Tibial nerve (tissue), 4 donors: ENCODE data around the gene CRYBB3. TPM values are rescaled to one million over a fixed set of nuclear protein-coding genes. Genes with fewer than 3 reads are reported as not detected.
"Not testable (repeated sequence)": the region's sequence is repeated elsewhere in the genome, so short reads cannot be mapped to it uniquely, and the experiment has no call there.

ENCODE experiments used
- DNase-seq, 2 donors: peaks; one replicate each; pipeline ENCODE4 v3.0.0-alpha.2; 2019; ENCODE audit warnings: low spot score in 2 of 2
- H3K27ac ChIP-seq, 4 donors: fragments of 200-600 bp; sonication (generic) in 3 of 4; one replicate each; pipeline ENCODE4 v1.5.1; 2017 to 2019; ENCODE audit warnings: mild to moderate bottlenecking in 1 of 4
- H3K27me3 ChIP-seq, 2 donors: fragments of 200-600 bp; sonication (generic) in 1 of 2; one replicate each; pipeline versions ENCODE4 v1.5.1 to v1.6.0; 2017 to 2019
- H3K36me3 ChIP-seq, 3 donors: fragments of 200-600 bp; sonication (generic); one replicate each; pipeline ENCODE4 v1.5.1; 2018 to 2019
- H3K4me1 ChIP-seq, 4 donors: fragments of 200-600 bp; sonication (generic) in 3 of 4; one replicate each; pipeline ENCODE4 v1.5.1; 2017 to 2019
- H3K4me3 ChIP-seq, 4 donors: fragments of 200-600 bp; sonication (generic) in 3 of 4; one replicate each; pipeline ENCODE4 v1.5.1; 2017 to 2019; ENCODE audit warnings: mild to moderate bottlenecking in 1 of 4, moderate library complexity in 1 of 4
- H3K9me3 ChIP-seq, 4 donors: fragments of 200-600 bp; sonication (generic) in 3 of 4; one replicate each; pipeline ENCODE4 v1.5.1; 2017 to 2019
- EP300 ChIP-seq, 2 donors: sonication (generic); formaldehyde crosslinking; IDR thresholded peaks; one replicate each; pipeline ENCODE4 v1.6.1; 2017; ENCODE audit warnings: antibody characterized with exemption in 2 of 2, mild to moderate bottlenecking in 1 of 2
- POLR2A ChIP-seq, 2 donors: fragments of 450-650 bp; IDR thresholded peaks; one replicate each; pipeline ENCODE4 v1.6.1; 2017; ENCODE audit warnings: antibody characterized with exemption in 2 of 2, mild to moderate bottlenecking in 2 of 2, moderate library complexity in 2 of 2
- WGBS, 2 donors: methylation state at CpG; one replicate each; pipeline ENCODE4 v1.1.5; 2018; 5-methylcytosine and 5-hydroxymethylcytosine counted together
- total RNA-seq, 4 donors: library from RNA; depleted of rRNA; stranded (reverse); fragments of >200 nt; gene quantifications; one replicate each; pipeline ENCODE4 v1.1.0, GENCODE V29; 2016
- TF ChIP-seq, protein P1 (sequence below), 5 experiments: fragments of 200-600 bp in 3 of 5; fragments of 450-650 bp in 2 of 5; sonication (generic) in 3 of 5; IDR thresholded peaks; one replicate each; pipeline ENCODE4 v1.5.1; 2016 to 2019; ENCODE audit warnings: antibody characterized with exemption in 5 of 5, mild to moderate bottlenecking in 3 of 5, moderate library complexity in 2 of 5

Gene CRYBB3
- total RNA-seq, 4 donors from 2014 or later: not detected

DNA sequence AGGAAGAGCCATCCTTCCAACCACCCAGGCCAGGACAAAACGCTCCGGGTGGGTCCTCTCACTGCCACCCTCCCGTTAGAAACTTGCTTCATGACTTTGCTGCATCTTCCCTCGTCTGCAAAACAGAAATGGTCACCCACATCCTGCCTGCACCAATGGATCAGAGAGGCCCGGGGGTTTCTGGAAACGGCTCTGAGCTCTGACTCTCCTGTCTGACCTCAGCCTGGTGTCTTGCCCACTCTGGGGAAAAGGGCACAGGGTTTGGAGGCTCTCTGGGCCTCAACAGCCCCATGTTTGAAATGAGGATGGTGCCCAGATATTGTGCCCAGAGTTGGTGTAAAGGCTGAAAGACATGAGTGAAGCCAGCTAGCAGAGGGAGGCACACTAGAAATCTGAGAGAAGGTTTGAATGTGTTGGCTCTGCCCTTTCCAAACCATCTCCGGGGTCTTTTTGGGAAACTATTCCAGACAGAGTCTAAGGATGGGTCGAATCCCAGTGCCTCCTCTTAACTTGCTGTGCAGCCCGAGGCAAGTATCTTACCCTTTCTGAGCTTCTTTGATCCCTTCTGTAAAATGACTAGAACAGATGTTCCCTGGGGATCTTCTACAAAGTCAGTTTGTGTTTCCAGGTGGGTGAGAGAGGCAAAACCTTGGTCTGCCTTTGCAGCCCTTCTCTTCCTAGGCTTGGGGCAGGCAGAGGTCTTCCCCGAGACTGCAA lies 2.1 kb downstream of the CRYBB3 start:
- no peaks in the 10 kb centered on the region for H3K9me3 ChIP-seq
- H3K27ac ChIP-seq: no peak overlapping the region
- no peak for DNase-seq
- WGBS, 2 donors: 67 to 73% methylated on average over 10 of the region's 10 CpGs
- H3K27me3 ChIP-seq: no peaks in the 10 kb centered on the region
- H3K4me1 ChIP-seq: no peaks in the 10 kb centered on the region
- H3K4me3 ChIP-seq: no peak overlapping the region
- peaks cover 0 to 23% (median 0%) of the 10 kb centered on the region in 3 donors for H3K36me3 ChIP-seq
- no peak for TF ChIP-seq POLR2A (IDR thresholded peaks at IDR 0.05)
- TF ChIP-seq, protein P1, sequence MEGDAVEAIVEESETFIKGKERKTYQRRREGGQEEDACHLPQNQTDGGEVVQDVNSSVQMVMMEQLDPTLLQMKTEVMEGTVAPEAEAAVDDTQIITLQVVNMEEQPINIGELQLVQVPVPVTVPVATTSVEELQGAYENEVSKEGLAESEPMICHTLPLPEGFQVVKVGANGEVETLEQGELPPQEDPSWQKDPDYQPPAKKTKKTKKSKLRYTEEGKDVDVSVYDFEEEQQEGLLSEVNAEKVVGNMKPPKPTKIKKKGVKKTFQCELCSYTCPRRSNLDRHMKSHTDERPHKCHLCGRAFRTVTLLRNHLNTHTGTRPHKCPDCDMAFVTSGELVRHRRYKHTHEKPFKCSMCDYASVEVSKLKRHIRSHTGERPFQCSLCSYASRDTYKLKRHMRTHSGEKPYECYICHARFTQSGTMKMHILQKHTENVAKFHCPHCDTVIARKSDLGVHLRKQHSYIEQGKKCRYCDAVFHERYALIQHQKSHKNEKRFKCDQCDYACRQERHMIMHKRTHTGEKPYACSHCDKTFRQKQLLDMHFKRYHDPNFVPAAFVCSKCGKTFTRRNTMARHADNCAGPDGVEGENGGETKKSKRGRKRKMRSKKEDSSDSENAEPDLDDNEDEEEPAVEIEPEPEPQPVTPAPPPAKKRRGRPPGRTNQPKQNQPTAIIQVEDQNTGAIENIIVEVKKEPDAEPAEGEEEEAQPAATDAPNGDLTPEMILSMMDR (IDR thresholded peaks at IDR 0.05): no peak
- TF ChIP-seq EP300 (IDR thresholded peaks at IDR 0.05): no peak

DNA sequence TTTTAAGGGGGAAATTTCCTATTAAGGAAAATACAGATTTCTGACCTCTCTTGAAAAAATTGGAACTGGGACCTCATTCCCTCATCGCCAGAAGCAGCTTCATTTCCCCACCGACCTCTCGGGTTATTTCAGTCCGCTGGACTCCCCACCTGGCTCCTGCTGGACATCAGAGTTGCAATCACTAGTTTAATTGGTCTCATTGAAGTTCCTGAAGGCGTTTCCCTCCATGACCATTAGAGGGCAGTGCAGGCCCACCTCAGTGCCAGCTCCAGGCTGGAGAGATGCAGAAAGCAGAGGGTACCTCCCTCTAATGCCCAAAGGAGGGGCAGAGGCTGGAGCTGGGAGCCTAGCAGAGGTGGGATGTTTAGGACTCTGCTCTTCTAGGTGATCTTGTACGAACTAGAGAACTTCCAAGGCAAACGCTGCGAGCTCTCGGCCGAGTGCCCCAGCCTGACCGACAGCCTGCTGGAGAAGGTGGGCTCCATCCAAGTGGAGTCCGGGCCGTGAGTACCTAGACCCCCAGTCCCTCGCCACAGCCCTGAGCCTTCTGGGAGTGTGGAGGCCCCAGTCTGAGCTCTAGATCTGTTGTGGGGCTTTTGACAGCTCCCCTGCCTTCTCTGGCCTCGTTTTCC lies 2.7 kb downstream of the CRYBB3 start:
- no peak overlapping the region for H3K4me3 ChIP-seq
- 46 to 55% methylated on average over 11 to 15 of the region's 15 CpGs for WGBS, 2 donors
- peaks cover 0 to 20% (median 0%) of the 10 kb centered on the region in 3 donors for H3K36me3 ChIP-seq
- H3K27ac ChIP-seq: no peak overlapping the region
- no peaks in the 10 kb centered on the region for H3K27me3 ChIP-seq
- H3K9me3 ChIP-seq: no peaks in the 10 kb centered on the region
- peak; percentile 51 to 62 for DNase-seq
- H3K4me1 ChIP-seq: no peaks in the 10 kb centered on the region
- no peak for TF ChIP-seq POLR2A (IDR thresholded peaks at IDR 0.05)
- no peak for TF ChIP-seq EP300 (IDR thresholded peaks at IDR 0.05)
- TF ChIP-seq, protein P1 (IDR thresholded peaks at IDR 0.05): peak; percentile 62 to 86 (median 73)

DNA sequence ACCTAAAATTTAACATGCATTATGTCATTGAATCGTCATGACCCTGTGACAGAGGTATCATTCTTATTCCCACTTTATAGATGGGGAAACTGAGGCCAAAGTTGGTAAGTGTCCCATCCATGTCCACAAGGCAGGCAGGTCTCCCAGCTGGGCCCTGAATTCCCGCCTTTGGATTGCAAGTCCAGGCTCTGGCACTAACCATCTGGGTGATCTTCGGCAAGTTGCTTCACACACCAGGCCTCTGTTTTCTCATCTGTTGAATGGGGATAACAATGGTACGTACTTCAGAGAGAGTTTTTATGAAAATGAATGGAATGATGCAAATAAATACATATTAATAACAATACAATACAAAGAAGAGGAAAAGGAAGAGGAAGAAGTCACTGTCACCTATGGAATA lies 3.4 kb downstream of the CRYBB3 start:
- Histone ChIP-seq H3K4me1 (no peaks in the 10 kb centered on the region), H3K36me3 (peaks cover 0 to 15% (median 0%) of the 10 kb centered on the region in 3 donors), H3K9me3 (no peaks in the 10 kb centered on the region), H3K4me3 (no peak overlapping the region), H3K27ac (no peak overlapping the region), H3K27me3 (no peaks in the 10 kb centered on the region)
- DNase-seq: no peak
- TF ChIP-seq POLR2A (IDR thresholded peaks at IDR 0.05): no peak
- TF ChIP-seq, protein P1 (IDR thresholded peaks at IDR 0.05): no peak
- no peak for TF ChIP-seq EP300 (IDR thresholded peaks at IDR 0.05)
- WGBS, 2 donors: 91 to 95% methylated on average over 4 of the region's 4 CpGs

DNA sequence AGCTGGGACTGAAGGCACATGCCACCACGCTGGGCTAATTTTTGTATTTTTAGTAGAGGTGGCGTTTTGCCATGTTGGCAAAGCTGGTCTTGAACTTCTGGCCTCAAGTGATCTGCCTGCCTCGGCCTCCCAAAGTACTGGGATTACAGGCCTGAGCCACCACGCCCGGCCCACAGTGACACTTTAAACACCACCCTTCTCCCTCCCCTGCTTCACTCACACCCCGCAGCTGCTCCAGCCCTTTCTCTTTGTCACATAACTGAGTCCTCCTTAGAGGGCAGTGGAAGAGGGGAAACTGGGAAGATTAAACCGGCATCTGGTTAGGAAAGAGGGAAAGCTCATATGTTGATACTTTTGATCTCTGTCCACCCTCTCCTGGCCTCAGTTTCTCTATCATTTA lies 4.9 kb downstream of the CRYBB3 start:
- H3K36me3 ChIP-seq, H3K27ac ChIP-seq, DNase-seq, H3K9me3 ChIP-seq, H3K4me1 ChIP-seq, H3K27me3 ChIP-seq, H3K4me3 ChIP-seq: not testable (repeated sequence)
- 76 to 77% methylated on average over 7 of the region's 7 CpGs for WGBS, 2 donors

DNA sequence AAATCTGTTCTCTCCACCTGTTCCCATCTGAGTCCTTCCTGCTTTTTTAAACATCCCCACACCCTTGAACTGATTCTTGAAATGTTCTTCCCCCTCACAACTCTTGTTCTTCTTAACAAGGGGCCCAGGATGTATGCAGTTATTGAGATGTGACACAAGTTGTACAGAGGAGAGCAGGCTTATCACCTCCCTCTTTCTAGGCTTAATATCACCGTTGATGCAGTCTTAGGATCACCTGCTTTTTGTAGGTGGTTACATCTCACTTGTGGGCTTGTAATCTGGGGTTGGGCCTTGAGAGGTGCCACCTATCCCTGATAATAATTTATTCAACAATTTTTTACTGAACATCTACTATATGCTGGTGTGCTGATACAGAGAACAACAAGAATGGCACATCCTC lies 6.2 kb downstream of the CRYBB3 start:
- Histone ChIP-seq H3K4me3 (no peak overlapping the region), H3K27me3 (no peaks in the 10 kb centered on the region), H3K36me3 (peaks cover 0 to 9% (median 0%) of the 10 kb centered on the region in 3 donors), H3K9me3 (no peaks in the 10 kb centered on the region), H3K4me1 (no peaks in the 10 kb centered on the region), H3K27ac (no peak overlapping the region)
- no peak for DNase-seq
- no peak for TF ChIP-seq POLR2A (IDR thresholded peaks at IDR 0.05)
- WGBS, 2 donors: 91 to 93% methylated on average over 1 of the region's 1 CpG

DNA sequence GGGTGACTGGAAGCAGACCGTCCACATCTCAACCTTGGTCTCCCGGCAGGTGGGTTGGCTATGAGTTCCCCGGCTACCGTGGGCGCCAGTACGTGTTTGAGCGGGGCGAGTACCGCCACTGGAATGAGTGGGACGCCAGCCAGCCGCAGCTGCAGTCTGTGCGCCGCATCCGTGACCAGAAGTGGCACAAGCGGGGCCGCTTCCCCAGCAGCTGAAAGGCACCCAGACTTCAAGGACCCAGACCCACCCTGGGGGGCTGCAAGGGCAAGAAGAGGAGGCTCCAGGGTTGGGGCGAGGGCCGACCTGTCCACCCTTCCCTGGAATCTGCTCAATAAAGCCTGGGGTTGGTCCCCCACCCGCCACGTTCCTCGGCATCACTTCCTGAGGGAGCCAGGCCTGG lies 7.3 kb downstream of the CRYBB3 start:
- DNase-seq: no peak
- no peak for TF ChIP-seq EP300 (IDR thresholded peaks at IDR 0.05)
- no peak for TF ChIP-seq POLR2A (IDR thresholded peaks at IDR 0.05)
- TF ChIP-seq, protein P1 (IDR thresholded peaks at IDR 0.05): no peak
- Histone ChIP-seq H3K27me3 (no peaks in the 10 kb centered on the region), H3K4me3 (no peak overlapping the region), H3K27ac (no peak overlapping the region), H3K9me3 (no peaks in the 10 kb centered on the region), H3K4me1 (no peaks in the 10 kb centered on the region), H3K36me3 (no peaks in the 10 kb centered on the region)
- 82 to 91% methylated on average over 8 to 16 of the region's 21 CpGs for WGBS, 2 donors
